HCT116 (cell line): ENCODE results near the gene NFKBIA. TPM values are rescaled to one million over a fixed set of nuclear protein-coding genes. Genes with fewer than 3 reads are reported as not detected.
"Not testable (repeated sequence)": the region's sequence is repeated elsewhere in the genome, so short reads cannot be mapped to it uniquely, and the experiment has no call there.

ENCODE experiments used
- ATAC-seq: fragments of 200-7000 bp; cut with Tn5 transposase; 2 replicates; pipeline ENCODE4 v1.9.1; 2020; ENCODE audit warnings: mild to moderate bottlenecking, moderate library complexity
- BruUV-seq: library from RNA; stranded (reverse); fragments of 400-500 nt; replicated peaks from 2 replicates; lab custom pipeline; 2021; lab: Mats Ljungman, UMichigan
- CTCF ChIA-PET: fragments of 300-600 bp; sonication (Branson Sonifier 250); formaldehyde crosslinking; loops from one replicate; lab custom pipeline; 2021; ENCODE audit warnings: antibody characterized with exemption; lab: Charles Lee
- POLR2A ChIA-PET: fragments of 300-600, 350-600 bp; sonication (Branson Sonifier 250); formaldehyde crosslinking; loops from one replicate; lab custom pipeline; 2021; ENCODE audit warnings: antibody characterized with exemption; lab: Charles Lee
- RAD21 ChIA-PET, 2 experiments: fragments of 300-600 bp; sonication (Branson Sonifier 250); formaldehyde crosslinking; loops; one replicate each; lab custom pipeline; 2023; ENCODE audit warnings: low total read pairs in 2 of 2; ENCODE audit not compliant: uncharacterized antibody in 2 of 2, unreplicated experiment in 2 of 2, low non-redundant PET in 1 of 2; lab: Charles Lee
- DNase-seq: peaks from one replicate; pipeline ENCODE4 v3.0.0-alpha.2; 2010; ENCODE audit warnings: low read depth, low spot score
- H2AFZ ChIP-seq: fragments of 200-600 bp; shearing (Covaris generic), sonication (generic); 2 replicates; pipeline ENCODE4 v1.6.1; 2017; ENCODE audit warnings: low read depth, mixed run types, mixed read lengths, antibody characterized with exemption, low read length; ENCODE audit not compliant: poor library complexity, severe bottlenecking
- H3K27ac ChIP-seq: 2 replicates; pipeline ENCODE4 v1.5.1; 2012; ENCODE audit warnings: low read depth, low read length
- H3K27me3 ChIP-seq: fragments of 200-600 bp; sonication (generic); 2 replicates; pipeline ENCODE4 v1.6.1; 2016; ENCODE audit warnings: mixed run types, low read length, mixed read lengths; ENCODE audit not compliant: insufficient read depth
- H3K36me3 ChIP-seq, 2 experiments: fragments of 200-500 bp in 1 of 2; fragments of 200-600 bp in 1 of 2; sonication (Bioruptor generic) in 1 of 2; sonication (generic) in 1 of 2; 2 replicates each; pipeline versions ENCODE4 v1.5.1 to v1.6.1; 2014 to 2016; ENCODE audit warnings: low read length in 2 of 2, inconsistent platforms in 1 of 2, mixed read lengths in 1 of 2, mixed run types in 1 of 2; ENCODE audit not compliant: insufficient read depth in 2 of 2, control insufficient read depth in 1 of 2
- H3K4me1 ChIP-seq, 2 experiments: fragments of 200-600 bp in 1 of 2; sonication (generic) in 1 of 2; 2 replicates each; pipeline versions ENCODE4 v1.5.1 to v1.6.1; 2012 to 2017; ENCODE audit warnings: low read length in 2 of 2, inconsistent platforms in 1 of 2, mild to moderate bottlenecking in 1 of 2, mixed read lengths in 1 of 2, mixed run types in 1 of 2, moderate library complexity in 1 of 2; ENCODE audit not compliant: insufficient read depth in 2 of 2, control insufficient read depth in 1 of 2
- H3K4me2 ChIP-seq: fragments of 200-600 bp; sonication (generic); 2 replicates; pipeline ENCODE4 v1.6.1; 2017; ENCODE audit warnings: mixed run types, low read length, mixed read lengths
- H3K4me3 ChIP-seq, 2 experiments: fragments of 200-600 bp in 1 of 2; sonication (generic) in 1 of 2; replicated peaks in 1 of 2; 2 replicates each; pipeline ENCODE4 v1.5.1; 2011 to 2016; ENCODE audit warnings: low read length in 2 of 2, control low read depth in 1 of 2, low read depth in 1 of 2, mild to moderate bottlenecking in 1 of 2, mixed read lengths in 1 of 2, mixed run types in 1 of 2
- H3K79me2 ChIP-seq: fragments of 200-600 bp; sonication (generic); 2 replicates; pipeline ENCODE4 v1.6.1; 2017; ENCODE audit warnings: mild to moderate bottlenecking, mixed run types, low read length, moderate library complexity, mixed read lengths; ENCODE audit not compliant: insufficient read depth
- H3K9ac ChIP-seq: fragments of 200-600 bp; sonication (generic); 2 replicates; pipeline ENCODE4 v1.6.1; 2016; ENCODE audit warnings: low read length, mixed read lengths
- H3K9me2 ChIP-seq: fragments of 200-600 bp; sonication (generic), shearing (Covaris generic); 2 replicates; pipeline ENCODE4 v1.6.1; 2017; ENCODE audit warnings: mixed run types, mild to moderate bottlenecking, moderate library complexity; ENCODE audit not compliant: insufficient read depth
- H3K9me3 ChIP-seq, 2 experiments: fragments of 200-500 bp in 1 of 2; fragments of 200-600 bp in 1 of 2; sonication (Bioruptor generic) in 1 of 2; sonication (generic) in 1 of 2; 2 replicates each; pipeline ENCODE4 v1.6.1; 2014 to 2017; ENCODE audit warnings: low read length in 2 of 2, mixed read lengths in 2 of 2, inconsistent platforms in 1 of 2, low read depth in 1 of 2, mild to moderate bottlenecking in 1 of 2, mixed run types in 1 of 2, moderate library complexity in 1 of 2; ENCODE audit not compliant: control insufficient read depth in 1 of 2, insufficient read depth in 1 of 2
- H4K20me1 ChIP-seq: fragments of 200-600 bp; sonication (generic), shearing (Covaris generic); 2 replicates; pipeline ENCODE4 v1.6.1; 2017; ENCODE audit warnings: mixed run types, mild to moderate bottlenecking, moderate library complexity; ENCODE audit not compliant: insufficient read depth
- FOSL1 ChIP-seq: IDR thresholded peaks from 2 replicates; pipeline ENCODE4 v1.6.1; 2012; ENCODE audit warnings: low read depth
- POLR2A ChIP-seq: IDR thresholded peaks from 2 replicates; pipeline ENCODE4 v1.7.0; 2011; ENCODE audit warnings: borderline replicate concordance; ENCODE audit not compliant: insufficient read depth, insufficient read length; ENCODE audit errors: extremely low read depth
- intact Hi-C: fragments of 100-400 bp; cut with micrococcal nuclease; formaldehyde crosslinking; loops from 2 replicates; pipeline ENCODE4 v1.10.0; 2022
- total RNA-seq: library from RNA; stranded (reverse); gene quantifications from one replicate; pipeline ENCODE4 v1.2.1, GENCODE V29; 2021; ENCODE audit not compliant: unreplicated experiment

Gene NFKBIA
- total RNA-seq, 1 experiment from 2014 or later = 42.6 TPM

DNA sequence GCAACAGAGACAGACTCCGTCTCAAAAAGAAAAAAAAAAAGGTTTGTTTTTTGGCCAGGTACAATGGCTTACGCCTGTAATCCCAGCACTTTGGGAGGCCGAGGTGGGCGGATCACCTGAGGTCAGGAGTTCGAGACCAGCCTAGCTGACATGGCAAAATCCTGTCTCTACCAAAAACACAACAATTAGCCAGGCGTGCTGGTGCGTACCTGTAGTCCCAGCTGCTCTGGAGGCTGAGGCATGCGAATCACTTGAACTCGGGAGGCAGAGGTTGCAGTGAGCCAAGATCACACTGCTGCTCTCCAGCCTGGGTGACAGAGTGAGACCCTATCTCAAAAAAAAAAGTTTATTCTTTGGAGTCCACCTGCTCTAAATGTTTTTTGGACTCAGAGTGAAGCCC is 33.9 kb upstream of the NFKBIA start:
- POLR2A ChIA-PET = interaction anchor here (0.7 kb wide), 1 partner anchor 388 kb away, joined by 3 read pairs; the partner anchor contains the start of gene BRMS1L

DNA sequence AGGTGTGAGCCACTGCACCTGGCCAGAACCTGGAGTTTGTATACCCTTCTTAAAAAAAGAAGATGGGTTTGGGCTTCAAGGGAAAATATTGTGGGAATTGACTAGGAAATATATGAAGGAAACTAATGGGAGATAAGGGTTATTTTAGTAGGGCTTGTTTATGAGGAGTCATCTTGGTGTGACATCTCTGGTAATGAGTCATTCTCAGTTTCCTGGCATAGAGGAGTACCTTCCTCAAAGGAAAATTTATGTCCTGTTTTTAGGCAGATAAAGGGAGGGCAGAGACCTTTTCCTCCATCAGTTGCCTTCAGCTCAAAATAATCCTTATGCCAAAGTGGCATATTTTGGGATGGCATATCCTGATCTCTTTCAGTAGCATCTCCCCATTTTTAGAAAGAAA is 30.6 kb upstream of the NFKBIA start:
- ChIA-PET CTCF (no interaction called here), RAD21 (no interaction called here), POLR2A (no interaction called here)
- Histone ChIP-seq H2AFZ (peak overlapping the region; percentile 80), H3K27ac (no peak overlapping the region), H3K9me3 (no peaks in the 10 kb centered on the region), H3K4me3 (no peak overlapping the region), H4K20me1 (no peaks in the 10 kb centered on the region), H3K9ac (no peak overlapping the region), H3K36me3 (no peaks in the 10 kb centered on the region), H3K9me2 (no peaks in the 10 kb centered on the region), H3K27me3 (no peaks in the 10 kb centered on the region), H3K4me1 (peaks cover 4 to 10% of the 10 kb centered on the region in 2 experiments; a peak in 3 of 4 replicates), H3K79me2 (no peaks in the 10 kb centered on the region), H3K4me2 (peak overlapping the region; percentile 34; the same call in 1 of the 2 replicates)
- BruUV-seq = no TSS peak
- intact Hi-C loops = no loop called here
- ATAC-seq (no peak), DNase-seq (no peak)
- TF ChIP-seq FOSL1 = peak; percentile 38; the same call in 1 of the 2 replicates
- no peak for TF ChIP-seq POLR2A
- TF ChIP-seq, all 23 proteins: peak for 1

More for the DNA sequence above, 33.9 kb upstream of the NFKBIA start:
- H3K4me2 ChIP-seq, H3K9me2 ChIP-seq, H3K27me3 ChIP-seq, H3K79me2 ChIP-seq, H3K4me3 ChIP-seq, H3K9ac ChIP-seq, H3K9me3 ChIP-seq, intact Hi-C loops, H4K20me1 ChIP-seq, H3K27ac ChIP-seq, H3K36me3 ChIP-seq, BruUV-seq, DNase-seq: not testable (repeated sequence)
- ATAC-seq = peak; percentile 36
- peak overlapping the region; percentile 51 for H2AFZ ChIP-seq
- RAD21 ChIA-PET = interaction anchor here (0.6 to 1.7 kb wide), 3 partner anchors 249 to 258 kb away, joined by 4 to 6 read pairs (median 4); no protein-coding TSS in a partner anchor
- H3K4me1 ChIP-seq = peaks cover 4 to 10% of the 10 kb centered on the region in 2 experiments; a peak in 3 of 4 replicates
- CTCF ChIA-PET = interaction anchor here (0.6 to 3.2 kb wide), 13 partner anchors 8 to 384 kb away, joined by 3 to 15 read pairs (median 3); no protein-coding TSS in a partner anchor
